ENCODE data around the gene CLBA1. TPM values are rescaled to one million over a fixed set of nuclear protein-coding genes. Genes with fewer than 3 reads are reported as not detected.

The CLBA1 gene
- total RNA-seq, 1 experiment from 2014 or later, result 14.8 TPM

- Histone ChIP-seq H3K9ac (ENCODE audit: low read length) (no peak overlapping the region), H3K4me3 (replicated peaks in 1 of 2; ENCODE audit: low read depth in 1 of 2, low read length in 2 of 2) (no peak overlapping the region), H4K20me1 (ENCODE audit: insufficient read depth) (no peaks in the 10 kb centered on the region), H3K4me1 (ENCODE audit: control insufficient read depth in 1 of 2, insufficient read depth in 2 of 2, low read length in 2 of 2) (peaks cover 2 to 3% of the 10 kb centered on the region in 2 experiments; a peak in 2 of 4 replicates), H2AFZ (ENCODE audit: low read depth, low read length, poor library complexity, severe bottlenecking) (no peak overlapping the region), H3K4me2 (ENCODE audit: low read length) (no peak overlapping the region), H3K79me2 (ENCODE audit: insufficient read depth, low read length) (no peaks in the 10 kb centered on the region), H3K36me3 (ENCODE audit: control insufficient read depth in 1 of 2, insufficient read depth in 2 of 2, low read length in 2 of 2) (no peaks in the 10 kb centered on the region; a peak in 2 of 4 replicates), H3K9me3 (ENCODE audit: control insufficient read depth in 1 of 2, insufficient read depth in 1 of 2, low read depth in 1 of 2, low read length in 2 of 2) (no peaks in the 10 kb centered on the region), H3K9me2 (ENCODE audit: insufficient read depth) (no peaks in the 10 kb centered on the region), H3K27me3 (ENCODE audit: insufficient read depth, low read length) (no peaks in the 10 kb centered on the region), H3K27ac (ENCODE audit: low read depth, low read length) (no peak overlapping the region)
- ChIA-PET RAD21 (ENCODE audit: low non-redundant PET in 1 of 2, low total read pairs in 2 of 2, uncharacterized antibody in 2 of 2, unreplicated experiment in 2 of 2) (no interaction called here), POLR2A (no interaction called here), CTCF (no interaction called here)
- ATAC-seq (no peak), DNase-seq (ENCODE audit: low read depth, low spot score) (no peak)
- intact Hi-C loops (cut with micrococcal nuclease), result no loop called here
- no peak for TF ChIP-seq SRF (IDR thresholded peaks at IDR 0.05; ENCODE audit: low read depth)
- no peak for TF ChIP-seq POLR2AphosphoS5 (IDR thresholded peaks at IDR 0.05; ENCODE audit: low read depth, low read length)
- no peak for TF ChIP-seq JUND (IDR thresholded peaks at IDR 0.05)
- no peak for TF ChIP-seq EZH2 (IDR thresholded peaks at IDR 0.05)
- no peak for TF ChIP-seq RAD21 (IDR thresholded peaks at IDR 0.05; ENCODE audit: low read depth)
- BruUV-seq (replicated peaks), result no TSS peak
These were observed 30.2 kb upstream of the CLBA1 start for GRCh38 chr14:104955396-104955770.

DNA sequence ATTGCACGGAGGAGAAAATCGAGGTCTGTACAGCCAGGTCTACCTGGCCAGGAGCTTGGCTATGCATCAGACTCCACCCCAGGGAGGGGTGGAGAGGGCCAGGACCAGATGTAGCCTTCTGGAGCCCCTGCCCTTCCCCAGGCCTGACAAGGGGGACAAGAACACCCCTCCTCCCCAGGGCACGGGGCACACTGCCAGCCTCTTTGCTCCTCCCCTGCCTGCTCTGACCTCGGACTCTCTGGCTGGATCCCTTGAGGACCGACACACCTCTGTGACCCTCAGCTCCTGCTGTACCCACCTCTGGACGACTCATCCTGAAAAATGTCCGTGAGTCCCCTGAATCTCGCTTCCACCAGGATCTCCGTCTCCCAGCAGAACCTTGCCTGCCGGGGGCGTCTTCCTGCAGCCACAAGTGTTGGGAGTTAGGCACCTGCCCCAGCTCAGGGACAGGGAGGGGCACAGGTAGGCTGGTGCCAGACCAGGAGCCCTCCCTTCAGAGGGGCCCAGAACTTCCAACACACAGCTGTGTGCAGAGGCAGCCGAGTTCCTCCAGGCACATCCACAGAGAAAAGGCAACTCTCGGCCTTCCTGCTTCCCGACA is 29.2 kb upstream of the CLBA1 start:
- Histone ChIP-seq H3K36me3 (ENCODE audit: control insufficient read depth in 1 of 2, insufficient read depth in 2 of 2, low read length in 2 of 2) (no peaks in the 10 kb centered on the region; a peak in 2 of 4 replicates), H3K27ac (ENCODE audit: low read depth, low read length) (no peak overlapping the region), H3K27me3 (ENCODE audit: insufficient read depth, low read length) (no peaks in the 10 kb centered on the region), H3K9ac (ENCODE audit: low read length) (no peak overlapping the region), H3K4me3 (replicated peaks in 1 of 2; ENCODE audit: low read depth in 1 of 2, low read length in 2 of 2) (no peak overlapping the region), H4K20me1 (ENCODE audit: insufficient read depth) (no peaks in the 10 kb centered on the region), H3K4me1 (ENCODE audit: control insufficient read depth in 1 of 2, insufficient read depth in 2 of 2, low read length in 2 of 2) (peaks cover 2 to 3% of the 10 kb centered on the region in 2 experiments; a peak in 2 of 4 replicates), H3K4me2 (ENCODE audit: low read length) (no peak overlapping the region), H2AFZ (ENCODE audit: low read depth, low read length, poor library complexity, severe bottlenecking) (no peak overlapping the region), H3K79me2 (ENCODE audit: insufficient read depth, low read length) (no peaks in the 10 kb centered on the region), H3K9me3 (ENCODE audit: control insufficient read depth in 1 of 2, insufficient read depth in 1 of 2, low read depth in 1 of 2, low read length in 2 of 2) (no peaks in the 10 kb centered on the region), H3K9me2 (ENCODE audit: insufficient read depth) (no peaks in the 10 kb centered on the region)
- TF ChIP-seq POLR2AphosphoS5 (IDR thresholded peaks at IDR 0.05; ENCODE audit: low read depth, low read length) (no peak), SP1 (IDR thresholded peaks at IDR 0.05; ENCODE audit: low read depth) (no peak)
- TF ChIP-seq, protein P1, sequence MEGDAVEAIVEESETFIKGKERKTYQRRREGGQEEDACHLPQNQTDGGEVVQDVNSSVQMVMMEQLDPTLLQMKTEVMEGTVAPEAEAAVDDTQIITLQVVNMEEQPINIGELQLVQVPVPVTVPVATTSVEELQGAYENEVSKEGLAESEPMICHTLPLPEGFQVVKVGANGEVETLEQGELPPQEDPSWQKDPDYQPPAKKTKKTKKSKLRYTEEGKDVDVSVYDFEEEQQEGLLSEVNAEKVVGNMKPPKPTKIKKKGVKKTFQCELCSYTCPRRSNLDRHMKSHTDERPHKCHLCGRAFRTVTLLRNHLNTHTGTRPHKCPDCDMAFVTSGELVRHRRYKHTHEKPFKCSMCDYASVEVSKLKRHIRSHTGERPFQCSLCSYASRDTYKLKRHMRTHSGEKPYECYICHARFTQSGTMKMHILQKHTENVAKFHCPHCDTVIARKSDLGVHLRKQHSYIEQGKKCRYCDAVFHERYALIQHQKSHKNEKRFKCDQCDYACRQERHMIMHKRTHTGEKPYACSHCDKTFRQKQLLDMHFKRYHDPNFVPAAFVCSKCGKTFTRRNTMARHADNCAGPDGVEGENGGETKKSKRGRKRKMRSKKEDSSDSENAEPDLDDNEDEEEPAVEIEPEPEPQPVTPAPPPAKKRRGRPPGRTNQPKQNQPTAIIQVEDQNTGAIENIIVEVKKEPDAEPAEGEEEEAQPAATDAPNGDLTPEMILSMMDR (IDR thresholded peaks at IDR 0.05 in 2 of 3, conservative IDR thresholded peaks at IDR 0.05 in 1 of 3; ENCODE audit: borderline replicate concordance in 1 of 3, insufficient read depth in 1 of 3, low read depth in 2 of 3, low read length in 2 of 3), result no peak
- RAD21 ChIA-PET (ENCODE audit: low non-redundant PET in 1 of 2, low total read pairs in 2 of 2, uncharacterized antibody in 2 of 2, unreplicated experiment in 2 of 2), result no interaction called here
- CTCF ChIA-PET, result no interaction called here
- BruUV-seq (replicated peaks), result no TSS peak
- ATAC-seq (no peak), DNase-seq (ENCODE audit: low read depth, low spot score) (no peak)
- POLR2A ChIA-PET, result no interaction called here
- intact Hi-C loops (cut with micrococcal nuclease), result no loop called here

Data from HCT116 (cell line).